Aorta (tissue), 5 donors: ENCODE results near the gene FUT2. TPM values are rescaled to one million over a fixed set of nuclear protein-coding genes. Genes with fewer than 3 reads are reported as not detected.
"Not testable (repeated sequence)": the region's sequence is repeated elsewhere in the genome, so short reads cannot be mapped to it uniquely, and the experiment has no call there.

Source experiments
- ATAC-seq: fragments of 200-7000 bp; cut with Tn5 transposase; one replicate; pipeline ENCODE4 v1.9.1; 2022; ENCODE audit warnings: moderate library complexity; ENCODE audit not compliant: low FRiP score
- DNase-seq, 2 donors: peaks; one replicate each; pipeline ENCODE4 v3.0.0-alpha.2; 2020
- H3K27ac ChIP-seq, 2 donors: one replicate each; pipeline ENCODE4 v1.5.1; 2013; ENCODE audit warnings: low read length in 2 of 2, mild to moderate bottlenecking in 2 of 2, moderate library complexity in 2 of 2, control low read depth in 1 of 2, inconsistent platforms in 1 of 2, low read depth in 1 of 2
- H3K27me3 ChIP-seq, 2 donors: one replicate each; pipeline ENCODE4 v1.6.1; 2013; ENCODE audit warnings: control low read depth in 1 of 2, low read length in 1 of 2, mild to moderate bottlenecking in 1 of 2, moderate library complexity in 1 of 2; ENCODE audit not compliant: insufficient read depth in 2 of 2, control insufficient read depth in 1 of 2
- H3K36me3 ChIP-seq, 2 donors: one replicate each; pipeline ENCODE4 v1.6.1; 2013; ENCODE audit warnings: control low read depth in 1 of 2, low read length in 1 of 2, mild to moderate bottlenecking in 1 of 2; ENCODE audit not compliant: insufficient read depth in 2 of 2, control insufficient read depth in 1 of 2
- H3K4me1 ChIP-seq, 2 donors: one replicate each; pipeline ENCODE4 v1.6.1; 2013; ENCODE audit warnings: low read length in 2 of 2, control low read depth in 1 of 2, mild to moderate bottlenecking in 1 of 2, moderate library complexity in 1 of 2; ENCODE audit not compliant: insufficient read depth in 2 of 2, control insufficient read depth in 1 of 2
- H3K4me3 ChIP-seq, 2 donors: one replicate each; pipeline ENCODE4 v1.5.1; 2013; ENCODE audit warnings: low read length in 2 of 2, control low read depth in 1 of 2, mild to moderate bottlenecking in 1 of 2
- H3K9me3 ChIP-seq: one replicate; pipeline ENCODE4 v1.6.1; 2013; ENCODE audit warnings: mild to moderate bottlenecking, low read length; ENCODE audit not compliant: control insufficient read depth
- WGBS, 2 donors: extraction: QIAGEN DNeasy Blood & Tissue Kit; methylation state at CpG; one replicate each; pipeline ENCODE4 v1.1.7; 2013; 5-methylcytosine and 5-hydroxymethylcytosine counted together
- intact Hi-C, 2 donors: fragments of 100-400 bp; cut with DNase I; formaldehyde crosslinking; loops; one replicate each; pipeline versions ENCODE4 v1.14.2 to v1.15.0; 2022
- polyA plus RNA-seq, 2 donors: library from polyadenylated mRNA; stranded (reverse); fragments of 200-250 nt; gene quantifications; one replicate each; pipeline ENCODE4 v1.2.3, GENCODE V29; 2013
- total RNA-seq, 2 donors: library from RNA; stranded (reverse); fragmentation: NEBNext Ultra II Directional; extraction: Animal tissue kit (Norgen Biotek cat#: 25700); gene quantifications; one replicate each; pipeline ENCODE4 v1.2.1, GENCODE V29; 2021
- donor health status: healthy with polysubstance abuse.
- donor health status: Bipolar disorder and iron deficiency.
- donor health status: DM: no; HTN: no; CAD: no.
- donor health status: DM: no; HTN: no; CAD: no.
- donor health status: DM: yes; HTN: yes; CAD: no.

The FUT2 gene
- total and polyA plus RNA-seq, 4 donors, result 2.8 TPM; not detected in 3

GRCh38 chr19:48674921-48675824 lies 20.6 kb upstream of the FUT2 start:
- ATAC-seq (peak; percentile 83), DNase-seq (peak; percentile 87 to 88)
- intact Hi-C loops, result no loop called here
- H3K9me3 ChIP-seq, result no peaks in the 10 kb centered on the region
- H3K27ac ChIP-seq, result no peak overlapping the region
- 32 to 33% methylated on average over 28 of the region's 28 CpGs for WGBS, 2 donors
- H3K36me3 ChIP-seq, result no peaks in the 10 kb centered on the region
- no peaks in the 10 kb centered on the region for H3K4me1 ChIP-seq
- no peaks in the 10 kb centered on the region for H3K27me3 ChIP-seq
- no peak overlapping the region for H3K4me3 ChIP-seq

DNA sequence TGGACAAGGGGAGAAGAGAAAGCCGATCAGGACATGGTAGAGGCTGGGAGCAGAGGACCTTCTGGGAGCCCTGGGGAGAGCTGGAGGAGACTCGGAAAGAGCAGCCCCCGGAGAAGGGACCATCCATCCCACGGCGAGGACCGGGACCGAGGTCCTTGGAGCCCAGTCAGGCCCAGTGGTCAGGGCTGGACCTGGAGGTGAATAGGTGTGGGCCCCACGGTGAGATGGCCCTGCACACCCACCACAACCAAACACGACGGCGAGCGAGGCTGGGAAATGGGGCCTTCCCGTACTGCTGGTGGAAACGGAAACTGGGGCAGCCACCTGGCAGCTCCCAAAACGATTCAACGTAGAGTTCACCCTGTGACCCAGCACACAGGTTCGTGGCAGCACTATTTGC lies 19.3 kb upstream of the FUT2 start:
- no peaks in the 10 kb centered on the region for H3K36me3 ChIP-seq
- DNase-seq (no peak), ATAC-seq (no peak)
- H3K9me3 ChIP-seq, result no peaks in the 10 kb centered on the region
- WGBS, 2 donors, result 92 to 94% methylated on average over 17 of the region's 17 CpGs
- intact Hi-C loops, result no loop called here
- no peak overlapping the region for H3K27ac ChIP-seq
- no peaks in the 10 kb centered on the region for H3K27me3 ChIP-seq
- H3K4me3 ChIP-seq, result no peak overlapping the region
- no peaks in the 10 kb centered on the region for H3K4me1 ChIP-seq

DNA sequence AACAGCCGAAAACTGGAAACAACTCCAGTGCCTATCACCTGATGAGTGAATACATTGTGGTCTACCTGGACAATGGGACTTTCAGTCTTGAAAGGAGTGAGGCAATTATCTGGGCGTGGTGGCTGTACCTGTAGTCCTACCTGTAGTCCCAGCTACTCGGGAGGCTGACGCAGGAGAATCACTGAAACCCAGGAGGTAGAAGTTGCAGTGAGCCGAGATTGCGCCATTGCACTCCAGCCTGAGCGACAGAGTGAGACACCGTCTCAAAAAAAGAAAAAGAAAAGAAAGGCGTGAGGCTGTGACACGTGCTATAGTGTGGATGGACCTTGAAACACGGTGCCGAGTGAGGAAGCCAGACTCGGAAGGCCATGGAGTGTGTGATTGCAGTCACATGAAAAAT lies 18.9 kb upstream of the FUT2 start:
- intact Hi-C loops, result no loop called here
- DNase-seq (no peak), ATAC-seq (no peak)
- Histone ChIP-seq H3K9me3 (no peaks in the 10 kb centered on the region), H3K36me3 (no peaks in the 10 kb centered on the region), H3K27ac (no peak overlapping the region), H3K4me1 (no peaks in the 10 kb centered on the region), H3K4me3 (no peak overlapping the region), H3K27me3 (no peaks in the 10 kb centered on the region)
- WGBS, 2 donors, result 92 to 94% methylated on average over 13 of the region's 13 CpGs

DNA sequence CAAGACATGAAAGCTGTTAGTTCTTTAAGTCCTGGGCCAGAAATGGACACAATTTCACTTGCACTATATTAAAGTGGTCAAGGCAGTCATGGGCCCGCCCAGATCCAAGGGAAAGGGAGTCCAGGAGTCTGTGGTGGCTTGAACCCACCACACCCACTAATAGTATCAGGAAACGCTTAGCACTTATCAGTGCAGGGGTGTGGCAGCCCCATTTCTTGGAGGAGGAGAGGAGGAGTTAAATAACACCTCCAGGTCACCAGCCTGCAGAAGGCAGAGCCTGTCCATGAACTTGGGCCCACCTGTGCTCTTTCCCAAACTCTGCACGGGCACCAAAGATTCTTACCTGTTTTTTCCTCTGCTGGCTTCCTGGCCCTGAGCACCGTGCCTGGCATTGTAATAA lies 17.6 kb upstream of the FUT2 start:
- no peak for ATAC-seq
- H3K27me3 ChIP-seq, result no peaks in the 10 kb centered on the region
- no peaks in the 10 kb centered on the region for H3K9me3 ChIP-seq
- no peaks in the 10 kb centered on the region for H3K4me1 ChIP-seq
- no peak overlapping the region for H3K4me3 ChIP-seq
- WGBS, 2 donors, result 81 to 82% methylated on average over 4 of the region's 4 CpGs
- H3K27ac ChIP-seq, result no peak overlapping the region
- intact Hi-C loops, result no loop called here
- no peaks in the 10 kb centered on the region for H3K36me3 ChIP-seq
- no peak for DNase-seq

DNA sequence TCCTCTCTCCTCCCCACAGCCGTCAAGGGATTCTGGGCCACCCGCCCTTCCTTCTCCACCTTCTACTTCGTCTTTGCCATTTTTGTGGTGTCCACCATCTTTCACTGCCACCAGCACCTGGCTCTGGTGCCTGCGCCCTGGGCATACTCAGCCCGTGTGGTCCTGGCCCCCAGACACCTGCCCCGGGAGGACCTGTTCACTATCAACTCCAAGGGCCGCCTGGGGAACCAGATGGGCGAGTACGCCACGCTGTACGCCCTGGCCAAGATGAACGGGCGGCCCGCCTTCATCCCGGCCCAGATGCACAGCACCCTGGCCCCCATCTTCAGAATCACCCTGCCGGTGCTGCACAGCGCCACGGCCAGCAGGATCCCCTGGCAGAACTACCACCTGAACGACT lies 15.8 kb upstream of the FUT2 start:
- H3K36me3 ChIP-seq, H3K4me1 ChIP-seq, ATAC-seq, H3K9me3 ChIP-seq, H3K4me3 ChIP-seq, intact Hi-C loops, H3K27ac ChIP-seq, H3K27me3 ChIP-seq, DNase-seq: not testable (repeated sequence)
- 94% methylated on average over 17 to 19 of the region's 19 CpGs for WGBS, 2 donors

GRCh38 chr19:48680436-48681126 lies 15.2 kb upstream of the FUT2 start:
- Histone ChIP-seq H3K27me3 (no peaks in the 10 kb centered on the region), H3K4me1 (no peaks in the 10 kb centered on the region), H3K27ac (no peak overlapping the region), H3K36me3 (no peaks in the 10 kb centered on the region), H3K9me3 (no peaks in the 10 kb centered on the region), H3K4me3 (no peak overlapping the region)
- peak; percentile 31 for ATAC-seq
- intact Hi-C loops, result no loop called here
- 91 to 95% methylated on average over 45 of the region's 45 CpGs for WGBS, 2 donors
- peak in 1 of 2 donors; percentile 40 for DNase-seq

GRCh38 chr19:48681127-48681470 lies 14.7 kb upstream of the FUT2 start:
- Histone ChIP-seq H3K27me3 (no peaks in the 10 kb centered on the region), H3K4me3 (no peak overlapping the region), H3K9me3 (no peaks in the 10 kb centered on the region), H3K4me1 (no peaks in the 10 kb centered on the region), H3K36me3 (no peaks in the 10 kb centered on the region), H3K27ac (no peak overlapping the region)
- ATAC-seq (no peak), DNase-seq (no peak)
- intact Hi-C loops, result no loop called here
- 79 to 81% methylated on average over 7 of the region's 7 CpGs for WGBS, 2 donors

DNA sequence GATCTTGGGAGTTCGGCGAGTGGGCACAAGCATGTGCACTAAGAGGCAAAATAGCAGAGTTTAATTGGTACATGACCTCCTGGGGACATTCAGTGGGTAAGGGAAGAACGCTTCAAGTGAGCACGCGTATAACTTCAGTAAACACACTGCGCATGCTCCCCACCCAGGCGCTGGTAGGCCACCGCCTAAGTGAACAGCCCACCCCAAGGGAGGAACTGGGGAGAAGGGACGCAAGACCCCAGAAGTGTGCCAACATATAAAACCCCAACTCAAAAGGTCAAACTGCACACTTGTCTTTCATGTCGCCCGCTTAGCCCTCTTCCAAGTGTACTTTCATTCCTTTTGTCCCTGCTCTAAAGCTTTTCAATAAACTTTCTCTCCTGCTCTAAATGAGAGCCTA lies 12.4 kb upstream of the FUT2 start:
- Histone ChIP-seq H3K4me3 (no peak overlapping the region), H3K9me3 (no peaks in the 10 kb centered on the region), H3K36me3 (no peaks in the 10 kb centered on the region), H3K27me3 (no peaks in the 10 kb centered on the region), H3K4me1 (no peaks in the 10 kb centered on the region), H3K27ac (no peak overlapping the region)
- ATAC-seq, result peak; percentile 46
- WGBS, 2 donors, result 27 to 48% methylated on average over 11 of the region's 11 CpGs
- intact Hi-C loops, result no loop called here
- DNase-seq, result peak in 1 of 2 donors; percentile 63

- Histone ChIP-seq H3K27me3 (no peaks in the 10 kb centered on the region), H3K27ac (no peak overlapping the region), H3K4me1 (no peaks in the 10 kb centered on the region), H3K9me3 (no peaks in the 10 kb centered on the region), H3K36me3 (no peaks in the 10 kb centered on the region), H3K4me3 (no peak overlapping the region)
- WGBS, 2 donors, result 90 to 94% methylated on average over 9 of the region's 9 CpGs
- no peak for DNase-seq
- intact Hi-C loops, result no loop called here
- ATAC-seq, result no peak
Measured at GRCh38 chr19:48685583-48685982, 10.2 kb upstream of the FUT2 start.
